RWPE1 (cell line): ENCODE data around the gene KRT85.
A peak's percentile ranks its signal among the peaks of the same experiment; 100 is the strongest.

ENCODE experiments used
- CTCF ChIA-PET: fragments of 350-600 bp; sonication (Branson Sonifier 250); formaldehyde crosslinking; extraction: SDS; loops from one replicate; lab custom pipeline; 2021; lab: Yijun Ruan, JAX
- POLR2A ChIA-PET: fragments of 400-600 bp; formaldehyde crosslinking; extraction: SDS; loops from one replicate; lab custom pipeline; 2020; ENCODE audit warnings: antibody characterized with exemption; ENCODE audit not compliant: low non-redundant PET; lab: Yijun Ruan, JAX
- DNase-seq: peaks from one replicate; pipeline ENCODE4 v3.0.0; 2012; ENCODE audit warnings: low spot score
- H3K27ac ChIP-seq: fragments of 450-650 bp; 2 replicates; pipeline ENCODE4 v1.5.1; 2017
- TF ChIP-seq, protein P1 (sequence below): fragments of 450-650 bp; conservative IDR thresholded peaks from 2 replicates; pipeline ENCODE4 v1.5.1; 2017; ENCODE audit warnings: low read depth, mild to moderate bottlenecking

Gene KRT85

DNA sequence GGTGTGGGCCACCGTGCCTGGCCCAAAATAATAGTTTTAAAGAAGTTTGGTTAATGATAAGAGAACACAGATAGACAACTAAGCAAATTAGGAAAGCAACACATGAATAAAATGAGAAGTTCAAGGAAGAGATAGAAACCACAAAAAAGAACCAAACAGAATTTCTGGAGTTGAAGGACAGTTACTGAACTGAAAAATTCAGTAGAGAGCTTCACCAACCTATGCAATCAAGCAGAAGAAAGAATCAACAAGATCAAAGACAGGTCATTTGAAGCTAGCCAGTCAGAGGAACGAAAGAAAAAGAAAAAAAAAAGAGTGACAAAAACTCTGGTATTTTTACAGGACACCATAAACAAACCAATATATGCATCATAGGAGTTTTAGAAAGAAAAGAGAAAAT is 30.6 kb downstream of the KRT85 start:
- TF ChIP-seq, protein P1, sequence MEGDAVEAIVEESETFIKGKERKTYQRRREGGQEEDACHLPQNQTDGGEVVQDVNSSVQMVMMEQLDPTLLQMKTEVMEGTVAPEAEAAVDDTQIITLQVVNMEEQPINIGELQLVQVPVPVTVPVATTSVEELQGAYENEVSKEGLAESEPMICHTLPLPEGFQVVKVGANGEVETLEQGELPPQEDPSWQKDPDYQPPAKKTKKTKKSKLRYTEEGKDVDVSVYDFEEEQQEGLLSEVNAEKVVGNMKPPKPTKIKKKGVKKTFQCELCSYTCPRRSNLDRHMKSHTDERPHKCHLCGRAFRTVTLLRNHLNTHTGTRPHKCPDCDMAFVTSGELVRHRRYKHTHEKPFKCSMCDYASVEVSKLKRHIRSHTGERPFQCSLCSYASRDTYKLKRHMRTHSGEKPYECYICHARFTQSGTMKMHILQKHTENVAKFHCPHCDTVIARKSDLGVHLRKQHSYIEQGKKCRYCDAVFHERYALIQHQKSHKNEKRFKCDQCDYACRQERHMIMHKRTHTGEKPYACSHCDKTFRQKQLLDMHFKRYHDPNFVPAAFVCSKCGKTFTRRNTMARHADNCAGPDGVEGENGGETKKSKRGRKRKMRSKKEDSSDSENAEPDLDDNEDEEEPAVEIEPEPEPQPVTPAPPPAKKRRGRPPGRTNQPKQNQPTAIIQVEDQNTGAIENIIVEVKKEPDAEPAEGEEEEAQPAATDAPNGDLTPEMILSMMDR = no peak
- ChIA-PET POLR2A (no interaction called here), CTCF (interaction anchor here (0.7 kb wide), 1 partner anchor 543 kb away, joined by 3 read pairs; no protein-coding TSS in a partner anchor)
- no peak overlapping the region for H3K27ac ChIP-seq
- no peak for DNase-seq

DNA sequence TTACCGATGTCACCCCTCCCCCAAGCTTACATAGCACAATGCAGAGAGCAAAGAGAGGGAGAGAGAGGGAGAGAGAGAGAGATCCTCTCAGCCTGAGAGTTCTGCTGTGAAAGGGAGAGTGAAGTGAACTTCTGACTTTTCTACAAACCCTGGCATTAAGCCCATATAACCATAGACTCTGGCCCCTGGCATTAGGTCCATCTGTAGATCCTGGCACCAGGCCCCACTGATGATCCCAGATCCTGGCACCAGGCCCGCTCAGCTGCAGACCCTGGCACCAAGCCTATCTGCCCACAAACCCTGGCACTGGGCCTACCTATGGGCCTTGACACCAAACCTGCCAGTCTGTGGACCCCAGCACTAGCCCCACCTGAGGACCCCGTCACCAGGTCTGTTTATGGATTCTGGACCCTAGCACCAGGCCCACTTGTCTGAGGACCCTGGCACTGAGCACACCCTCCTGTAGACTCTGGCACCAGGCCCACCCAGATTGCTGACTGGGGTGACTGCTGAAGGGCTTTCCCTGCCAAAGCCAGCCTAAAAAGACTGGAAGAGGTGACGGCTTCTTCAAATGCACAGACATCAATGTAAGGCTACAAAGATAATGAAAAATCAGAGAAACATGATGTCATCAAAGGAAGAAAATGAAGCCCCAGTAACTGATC is 31.6 kb downstream of the KRT85 start:
- POLR2A ChIA-PET = no interaction called here
- CTCF ChIA-PET = interaction anchor here (0.6 to 0.7 kb wide), 2 partner anchors 544 to 564 kb away, joined by 3 read pairs; no protein-coding TSS in a partner anchor
- no peak for DNase-seq
- TF ChIP-seq, protein P1 = no peak
- peak overlapping the region; percentile 20; the same call in 1 of the 2 replicates for H3K27ac ChIP-seq

DNA sequence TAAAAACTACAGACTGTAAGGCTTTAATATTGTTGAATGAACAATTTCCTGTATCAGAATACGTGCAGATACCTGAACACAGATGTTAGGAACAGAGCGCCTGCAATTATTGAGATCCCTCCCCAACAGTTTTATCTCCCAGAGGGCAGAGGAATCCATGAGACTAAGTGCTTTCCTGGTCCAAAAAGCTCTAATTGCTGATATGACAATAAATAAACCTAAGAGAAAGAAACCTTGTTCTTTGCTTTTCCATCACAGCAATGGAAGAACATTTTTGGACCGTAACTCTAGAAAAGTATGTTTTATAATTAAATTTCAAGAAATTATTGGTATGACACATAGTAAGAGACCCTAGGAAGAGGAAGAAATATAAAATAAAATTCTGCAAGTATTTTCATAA is 33.1 kb downstream of the KRT85 start:
- no peak overlapping the region for H3K27ac ChIP-seq
- no peak for DNase-seq
- ChIA-PET CTCF (interaction anchor here (0.6 to 1.0 kb wide), 2 partner anchors 536 to 646 kb away, joined by 3 to 4 read pairs; no protein-coding TSS in a partner anchor), POLR2A (no interaction called here)
- TF ChIP-seq, protein P1 = no peak

DNA sequence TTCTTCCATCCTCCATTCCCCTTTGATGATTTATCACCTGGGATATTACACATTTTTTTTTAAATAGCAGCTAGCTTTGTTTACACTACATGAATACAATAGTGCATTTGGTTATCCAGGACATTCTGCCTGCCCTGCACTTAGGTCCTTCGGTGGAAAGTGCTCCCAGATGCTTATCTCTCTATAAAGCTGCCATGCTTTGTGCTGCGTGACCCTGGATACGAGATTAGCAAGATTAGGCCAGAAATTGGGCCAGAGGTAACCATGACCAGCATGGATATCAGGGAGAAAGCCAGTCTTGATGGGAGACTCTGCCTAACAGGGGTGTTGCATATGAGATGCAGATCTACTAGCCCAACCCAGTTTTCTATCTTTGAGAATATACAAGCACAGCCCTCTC is 34.0 kb downstream of the KRT85 start:
- POLR2A ChIA-PET = no interaction called here
- no peak for DNase-seq
- H3K27ac ChIP-seq = no peak overlapping the region
- CTCF ChIA-PET = no interaction called here
- TF ChIP-seq, protein P1 = no peak

DNA sequence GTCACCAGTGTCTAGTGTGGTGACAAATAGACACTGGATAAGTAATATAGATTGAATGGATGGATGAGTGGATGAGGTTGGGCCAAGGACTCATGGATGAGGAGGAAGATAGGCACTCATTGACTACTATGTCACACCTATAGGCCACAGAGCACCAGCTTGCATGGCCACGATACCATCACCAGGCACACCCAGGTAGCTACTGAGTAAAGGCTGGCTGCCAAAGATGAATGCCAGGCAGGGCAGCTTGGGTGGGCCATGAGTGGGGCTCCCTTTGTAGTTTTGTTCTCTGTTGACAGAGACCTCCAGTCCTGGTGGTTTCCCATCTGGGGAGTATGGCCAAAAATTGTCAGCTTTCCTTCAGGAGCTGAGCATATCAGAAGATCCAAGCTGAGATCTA is 34.9 kb downstream of the KRT85 start:
- CTCF ChIA-PET = no interaction called here
- H3K27ac ChIP-seq = no peak overlapping the region
- POLR2A ChIA-PET = no interaction called here
- no peak for DNase-seq
- TF ChIP-seq, protein P1 = no peak

DNA sequence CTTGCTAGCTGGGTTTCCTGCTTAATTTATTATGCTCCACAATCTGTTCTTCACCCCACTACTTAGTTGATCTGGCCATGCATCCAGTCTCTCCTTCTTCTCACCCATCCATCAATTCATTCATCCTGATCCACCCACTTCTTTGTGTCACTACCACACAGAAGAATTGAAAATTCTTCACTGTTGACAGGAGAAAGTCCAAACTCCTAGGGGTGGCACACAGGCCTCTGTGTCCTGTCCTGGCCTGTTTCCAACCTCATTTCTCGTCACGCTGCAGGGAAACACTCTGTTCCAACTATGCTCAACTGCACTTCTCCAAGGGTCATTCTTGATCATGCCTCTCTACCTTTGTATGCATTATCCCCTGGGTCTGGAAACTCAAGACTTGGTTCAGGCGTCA is 35.4 kb downstream of the KRT85 start:
- CTCF ChIA-PET = interaction anchor here (0.7 kb wide), 1 partner anchor 33 kb away, joined by 4 read pairs; no protein-coding TSS in a partner anchor
- TF ChIP-seq, protein P1 = no peak
- POLR2A ChIA-PET = no interaction called here
- H3K27ac ChIP-seq = no peak overlapping the region
- no peak for DNase-seq
